Measurements from ENCODE around the gene SUB1.

GRCh38 chr5:32605766-32606152 lies 20.4 kb downstream of the SUB1 start:
- TF ChIP-seq CTCF (IDR thresholded peaks at IDR 0.05), result no peak
- no peak for TF ChIP-seq POLR2A (IDR thresholded peaks at IDR 0.05)
